ENCODE data around the gene OTUD4. TPM values are rescaled to one million over a fixed set of nuclear protein-coding genes. Genes with fewer than 3 reads are reported as not detected.

Gene OTUD4
- total RNA-seq, 1 donor, result 33.2 TPM

DNA sequence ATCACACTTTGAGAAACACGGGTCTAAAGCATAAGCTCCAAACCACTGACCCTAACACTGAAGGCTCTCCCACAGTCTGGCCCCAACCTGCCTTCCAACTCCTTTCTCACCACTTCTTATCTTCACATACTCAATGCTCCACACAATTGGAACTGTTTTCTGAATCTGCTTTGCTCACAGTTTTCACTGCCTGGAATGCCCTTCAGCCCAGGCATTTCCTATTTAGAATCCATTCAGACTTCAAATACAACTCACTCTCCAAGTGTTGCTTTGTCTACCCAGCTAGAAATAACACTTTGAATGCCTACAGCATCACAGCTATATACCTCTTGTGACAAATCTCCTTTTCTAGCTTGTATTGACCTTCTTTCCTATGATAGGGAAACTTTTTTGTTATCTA is 10.2 kb downstream of the OTUD4 start:
- no peak for DNase-seq (ENCODE audit: low read depth)
- H3K4me3 ChIP-seq (ENCODE audit: low read depth, low read length), result no peak overlapping the region
- TF ChIP-seq, protein P1, sequence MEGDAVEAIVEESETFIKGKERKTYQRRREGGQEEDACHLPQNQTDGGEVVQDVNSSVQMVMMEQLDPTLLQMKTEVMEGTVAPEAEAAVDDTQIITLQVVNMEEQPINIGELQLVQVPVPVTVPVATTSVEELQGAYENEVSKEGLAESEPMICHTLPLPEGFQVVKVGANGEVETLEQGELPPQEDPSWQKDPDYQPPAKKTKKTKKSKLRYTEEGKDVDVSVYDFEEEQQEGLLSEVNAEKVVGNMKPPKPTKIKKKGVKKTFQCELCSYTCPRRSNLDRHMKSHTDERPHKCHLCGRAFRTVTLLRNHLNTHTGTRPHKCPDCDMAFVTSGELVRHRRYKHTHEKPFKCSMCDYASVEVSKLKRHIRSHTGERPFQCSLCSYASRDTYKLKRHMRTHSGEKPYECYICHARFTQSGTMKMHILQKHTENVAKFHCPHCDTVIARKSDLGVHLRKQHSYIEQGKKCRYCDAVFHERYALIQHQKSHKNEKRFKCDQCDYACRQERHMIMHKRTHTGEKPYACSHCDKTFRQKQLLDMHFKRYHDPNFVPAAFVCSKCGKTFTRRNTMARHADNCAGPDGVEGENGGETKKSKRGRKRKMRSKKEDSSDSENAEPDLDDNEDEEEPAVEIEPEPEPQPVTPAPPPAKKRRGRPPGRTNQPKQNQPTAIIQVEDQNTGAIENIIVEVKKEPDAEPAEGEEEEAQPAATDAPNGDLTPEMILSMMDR (IDR thresholded peaks at IDR 0.05; ENCODE audit: insufficient read depth, low read depth, low read length), result no peak

DNA sequence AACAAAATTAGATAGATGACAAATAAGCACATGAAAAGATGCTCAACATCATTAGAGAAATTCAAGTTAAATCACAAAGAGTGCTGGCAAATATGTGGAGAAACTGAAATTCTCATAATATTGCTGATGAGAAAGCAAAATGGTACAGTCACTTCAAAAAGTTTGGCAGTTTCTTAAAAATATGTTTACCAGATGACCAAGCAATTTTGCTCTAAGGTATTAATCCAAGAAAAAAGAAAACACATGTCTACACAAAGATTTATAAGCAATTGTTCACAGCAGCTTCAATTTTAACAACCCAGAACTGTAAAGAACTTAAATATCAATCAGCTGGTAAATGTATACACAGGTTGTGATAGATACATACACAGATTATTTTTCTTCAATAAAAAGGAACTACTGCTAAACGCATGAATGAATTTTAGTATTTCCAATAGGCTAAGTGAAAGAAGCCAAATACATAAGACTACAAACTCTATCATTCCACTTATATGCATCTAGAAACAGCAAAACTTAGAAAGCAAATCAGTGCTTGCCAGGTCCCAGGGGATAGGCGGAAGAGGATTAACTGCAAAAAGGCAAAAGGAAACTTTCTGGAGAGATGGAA is 11.7 kb downstream of the OTUD4 start:
- DNase-seq (ENCODE audit: low read depth), result no peak
- TF ChIP-seq, protein P1 (IDR thresholded peaks at IDR 0.05; ENCODE audit: insufficient read depth, low read depth, low read length), result no peak
- H3K4me3 ChIP-seq (ENCODE audit: low read depth, low read length), result no peak overlapping the region

DNA sequence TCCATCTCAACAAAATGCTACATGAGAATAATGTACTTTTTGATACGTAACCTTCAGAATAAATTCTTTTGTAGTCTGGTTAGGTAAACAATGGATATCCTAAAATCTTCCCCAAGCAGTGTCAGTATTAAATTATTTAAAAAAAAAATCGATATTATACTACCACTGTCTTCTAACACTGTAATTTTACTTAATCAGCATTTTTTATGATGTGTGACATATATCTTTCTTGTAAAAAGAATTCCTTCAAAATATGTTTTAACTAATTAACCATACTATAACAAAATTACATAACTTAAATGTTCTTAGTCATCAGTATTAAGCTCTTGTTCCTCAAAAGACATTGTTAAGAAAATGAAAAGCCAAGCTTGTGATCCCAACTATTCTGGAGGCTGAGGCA is 12.5 kb downstream of the OTUD4 start:
- no peak overlapping the region for H3K4me3 ChIP-seq (ENCODE audit: low read depth, low read length)
- TF ChIP-seq, protein P1 (IDR thresholded peaks at IDR 0.05; ENCODE audit: insufficient read depth, low read depth, low read length), result no peak
- DNase-seq (ENCODE audit: low read depth), result no peak

DNA sequence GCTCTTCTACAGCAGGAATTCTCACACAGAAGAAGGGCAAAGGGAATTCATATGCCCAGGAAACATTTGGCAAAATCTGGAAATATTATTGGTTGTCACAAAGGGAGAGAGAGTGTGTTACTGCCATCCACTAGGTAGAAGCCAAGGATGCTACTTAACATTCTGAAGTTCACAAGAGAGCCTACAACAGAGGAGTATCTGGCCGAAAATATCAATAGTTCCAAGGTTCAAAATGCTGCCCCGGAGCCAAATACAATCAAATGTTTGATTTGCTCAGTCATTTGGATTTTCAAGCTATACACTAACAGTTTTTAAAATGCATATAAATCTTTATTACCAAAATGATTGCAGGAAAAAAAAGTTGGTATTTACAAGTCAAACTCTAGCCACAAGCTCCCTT is 18.8 kb downstream of the OTUD4 start:
- TF ChIP-seq, protein P1 (IDR thresholded peaks at IDR 0.05; ENCODE audit: insufficient read depth, low read depth, low read length), result no peak
- DNase-seq (ENCODE audit: low read depth), result no peak
- H3K4me3 ChIP-seq (ENCODE audit: low read depth, low read length), result no peak overlapping the region

DNA sequence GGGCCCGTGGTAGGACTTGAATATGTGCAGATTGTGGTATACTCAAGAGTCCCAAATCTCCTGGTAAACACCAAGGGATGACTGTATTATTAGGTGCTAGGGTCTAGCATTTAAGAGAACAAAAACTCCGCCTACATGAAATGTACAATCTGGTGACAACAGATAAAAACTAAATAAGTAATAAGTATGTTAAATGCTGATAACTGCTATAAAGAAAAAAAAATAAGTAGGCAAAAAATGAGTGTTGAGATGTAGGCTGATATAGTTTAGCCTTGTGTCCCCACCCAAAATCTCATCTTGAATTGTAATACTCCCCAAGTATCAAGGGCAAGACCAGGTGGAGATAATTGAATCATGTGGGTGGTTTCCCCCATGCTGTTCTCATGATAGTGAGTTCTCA is 23.4 kb downstream of the OTUD4 start:
- TF ChIP-seq, protein P1 (IDR thresholded peaks at IDR 0.05; ENCODE audit: insufficient read depth, low read depth, low read length), result no peak
- no peak for DNase-seq (ENCODE audit: low read depth)

DNA sequence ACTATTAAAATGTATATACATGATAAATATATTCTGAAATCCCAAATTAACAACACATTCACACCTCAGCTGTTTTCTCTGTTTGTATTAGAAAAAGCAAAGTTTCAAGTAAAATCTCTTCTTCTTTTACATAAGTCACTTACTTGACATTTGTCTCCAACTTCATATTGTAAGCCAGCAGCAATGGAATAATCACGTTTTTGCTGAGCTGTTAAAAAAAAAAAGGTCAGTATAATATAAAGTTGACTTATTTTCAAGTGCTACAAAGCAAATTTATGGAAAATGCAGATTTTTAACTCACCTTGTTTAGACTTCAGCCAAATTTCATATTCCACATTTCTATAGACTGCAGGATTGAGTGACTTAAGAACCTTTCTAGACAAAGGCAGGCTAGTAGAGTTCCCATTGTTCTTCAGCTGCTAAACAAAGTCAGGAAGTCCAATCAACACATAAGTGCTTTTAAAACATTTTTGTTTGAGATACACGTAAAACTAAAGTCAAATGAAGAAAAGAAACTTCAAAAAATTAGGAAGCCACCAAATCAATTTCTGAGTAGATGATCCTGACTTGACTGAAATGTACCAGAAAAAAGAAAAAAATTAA is 25.0 kb downstream of the OTUD4 start:
- TF ChIP-seq, protein P1 (IDR thresholded peaks at IDR 0.05; ENCODE audit: insufficient read depth, low read depth, low read length), result no peak
- no peak for DNase-seq (ENCODE audit: low read depth)
- no peak overlapping the region for H3K4me3 ChIP-seq (ENCODE audit: low read depth, low read length)

More for the DNA sequence above, 23.4 kb downstream of the OTUD4 start:
- H3K4me3 ChIP-seq (ENCODE audit: low read depth, low read length), result no peak overlapping the region

DNA sequence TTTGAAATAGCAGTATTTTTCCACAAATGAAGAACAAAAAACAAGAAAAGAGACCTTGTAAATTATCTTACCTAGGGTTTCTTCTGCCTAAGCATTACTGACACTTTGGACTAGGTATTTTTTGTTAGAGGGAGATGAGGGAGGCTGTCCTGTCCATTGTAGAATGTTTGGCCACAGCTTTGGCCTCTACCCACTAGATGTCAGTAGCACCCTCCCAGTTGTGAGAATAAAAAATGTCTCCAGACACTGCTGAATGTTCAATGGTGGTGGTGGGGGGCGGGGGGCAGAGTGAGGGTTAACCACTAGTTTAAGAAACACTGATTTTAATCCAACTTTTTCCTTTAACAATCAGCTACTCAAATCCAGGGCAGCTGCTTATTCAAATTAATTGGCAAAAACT is 25.8 kb downstream of the OTUD4 start:
- H3K4me3 ChIP-seq (ENCODE audit: low read depth, low read length), result no peak overlapping the region
- peak; percentile 35 for DNase-seq (ENCODE audit: low read depth)
- TF ChIP-seq, protein P1 (IDR thresholded peaks at IDR 0.05; ENCODE audit: insufficient read depth, low read depth, low read length), result peak; percentile 67
